ENCODE results near the gene MRPL4.

- TF ChIP-seq, protein P1, sequence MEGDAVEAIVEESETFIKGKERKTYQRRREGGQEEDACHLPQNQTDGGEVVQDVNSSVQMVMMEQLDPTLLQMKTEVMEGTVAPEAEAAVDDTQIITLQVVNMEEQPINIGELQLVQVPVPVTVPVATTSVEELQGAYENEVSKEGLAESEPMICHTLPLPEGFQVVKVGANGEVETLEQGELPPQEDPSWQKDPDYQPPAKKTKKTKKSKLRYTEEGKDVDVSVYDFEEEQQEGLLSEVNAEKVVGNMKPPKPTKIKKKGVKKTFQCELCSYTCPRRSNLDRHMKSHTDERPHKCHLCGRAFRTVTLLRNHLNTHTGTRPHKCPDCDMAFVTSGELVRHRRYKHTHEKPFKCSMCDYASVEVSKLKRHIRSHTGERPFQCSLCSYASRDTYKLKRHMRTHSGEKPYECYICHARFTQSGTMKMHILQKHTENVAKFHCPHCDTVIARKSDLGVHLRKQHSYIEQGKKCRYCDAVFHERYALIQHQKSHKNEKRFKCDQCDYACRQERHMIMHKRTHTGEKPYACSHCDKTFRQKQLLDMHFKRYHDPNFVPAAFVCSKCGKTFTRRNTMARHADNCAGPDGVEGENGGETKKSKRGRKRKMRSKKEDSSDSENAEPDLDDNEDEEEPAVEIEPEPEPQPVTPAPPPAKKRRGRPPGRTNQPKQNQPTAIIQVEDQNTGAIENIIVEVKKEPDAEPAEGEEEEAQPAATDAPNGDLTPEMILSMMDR (IDR thresholded peaks at IDR 0.05): no peak
- TF ChIP-seq JUND (IDR thresholded peaks at IDR 0.05) (no peak), ZBTB33 (IDR thresholded peaks at IDR 0.05; ENCODE audit: borderline replicate concordance, low read depth) (no peak), SIN3A (IDR thresholded peaks at IDR 0.05; ENCODE audit: borderline replicate concordance, low read depth, low read length) (no peak), MEF2A (IDR thresholded peaks at IDR 0.05; ENCODE audit: borderline replicate concordance, low read depth) (no peak), NRF1 (IDR thresholded peaks at IDR 0.05; ENCODE audit: low read depth, low read length) (no peak), YY1 (IDR thresholded peaks at IDR 0.05; ENCODE audit: low read depth) (no peak), EP300 (IDR thresholded peaks at IDR 0.05; ENCODE audit: borderline replicate concordance in 1 of 2, low read depth in 1 of 2, low read length in 1 of 2) (no peak), RXRA (IDR thresholded peaks at IDR 0.05; ENCODE audit: borderline replicate concordance, low read depth) (no peak), MAX (IDR thresholded peaks at IDR 0.05; ENCODE audit: low read depth) (no peak)
- TF ChIP-seq, protein P2, sequence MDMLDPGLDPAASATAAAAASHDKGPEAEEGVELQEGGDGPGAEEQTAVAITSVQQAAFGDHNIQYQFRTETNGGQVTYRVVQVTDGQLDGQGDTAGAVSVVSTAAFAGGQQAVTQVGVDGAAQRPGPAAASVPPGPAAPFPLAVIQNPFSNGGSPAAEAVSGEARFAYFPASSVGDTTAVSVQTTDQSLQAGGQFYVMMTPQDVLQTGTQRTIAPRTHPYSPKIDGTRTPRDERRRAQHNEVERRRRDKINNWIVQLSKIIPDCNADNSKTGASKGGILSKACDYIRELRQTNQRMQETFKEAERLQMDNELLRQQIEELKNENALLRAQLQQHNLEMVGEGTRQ (IDR thresholded peaks at IDR 0.05; ENCODE audit: borderline replicate concordance, low read depth, low read length): no peak
These were observed 26.0 kb downstream of the MRPL4 start for GRCh38 chr19:10277795-10278589.
